HG03066 (cell line): Measurements from ENCODE around the gene THAP12.
"Not testable (repeated sequence)": the region's sequence is repeated elsewhere in the genome, so short reads cannot be mapped to it uniquely, and the experiment has no call there.

Source experiments
- ATAC-seq: cut with Tn5 transposase; IDR thresholded peaks from one replicate; pipeline ENCODE4 v1.9.1; 2021; ENCODE audit warnings: low read depth; ENCODE audit not compliant: unreplicated experiment

The THAP12 gene

GRCh38 chr11:76329084-76329648, 51.8 kb downstream of the THAP12 start:
- ATAC-seq, result no peak

- no peak for ATAC-seq
Observed at GRCh38 chr11:76327756-76328388, 53.1 kb downstream of the THAP12 start.

- ATAC-seq, result no peak
Observed at GRCh38 chr11:76327202-76327601, 53.7 kb downstream of the THAP12 start.

- no peak for ATAC-seq
Observed at GRCh38 chr11:76325185-76325584, 55.7 kb downstream of the THAP12 start.

- no peak for ATAC-seq
Observed at GRCh38 chr11:76323804-76324203, 57.1 kb downstream of the THAP12 start.

- ATAC-seq, result not testable (repeated sequence)
Observed at GRCh38 chr11:76323375-76323774, 57.6 kb downstream of the THAP12 start.

- no peak for ATAC-seq
Observed at GRCh38 chr11:76322942-76323341, 58.0 kb downstream of the THAP12 start.

- no peak for ATAC-seq
Observed at GRCh38 chr11:76322540-76322939, 58.4 kb downstream of the THAP12 start.

GRCh38 chr11:76321820-76322524, 59.0 kb downstream of the THAP12 start:
- no peak for ATAC-seq

GRCh38 chr11:76321340-76321739, 59.6 kb downstream of the THAP12 start:
- ATAC-seq, result no peak

- ATAC-seq, result no peak
Observed at GRCh38 chr11:76320929-76321328, 60.0 kb downstream of the THAP12 start.

- ATAC-seq, result not testable (repeated sequence)
Observed at GRCh38 chr11:76319798-76320197, 61.1 kb downstream of the THAP12 start.

GRCh38 chr11:76318744-76319384, 62.1 kb downstream of the THAP12 start:
- no peak for ATAC-seq

- ATAC-seq, result no peak
Observed at GRCh38 chr11:76317296-76317695, 63.6 kb downstream of the THAP12 start.

GRCh38 chr11:76316726-76317125, 64.2 kb downstream of the THAP12 start:
- ATAC-seq, result no peak

- ATAC-seq, result no peak
Observed at GRCh38 chr11:76315182-76315853, 65.6 kb downstream of the THAP12 start.

- ATAC-seq, result no peak
Observed at GRCh38 chr11:76314741-76315090, 66.2 kb downstream of the THAP12 start.

GRCh38 chr11:76313913-76314740, 66.8 kb downstream of the THAP12 start:
- no peak for ATAC-seq

GRCh38 chr11:76313271-76313670, 67.7 kb downstream of the THAP12 start:
- no peak for ATAC-seq
